ENCODE measurements around the gene AOPEP. TPM values are rescaled to one million over a fixed set of nuclear protein-coding genes. Genes with fewer than 3 reads are reported as not detected.

AOPEP gene
- total and polyA plus RNA-seq, 2 of the 13 experiments (the other 11 are each of a cell fraction or from before 2014, with no cell fraction given) = 22.2 to 41.6 TPM

DNA sequence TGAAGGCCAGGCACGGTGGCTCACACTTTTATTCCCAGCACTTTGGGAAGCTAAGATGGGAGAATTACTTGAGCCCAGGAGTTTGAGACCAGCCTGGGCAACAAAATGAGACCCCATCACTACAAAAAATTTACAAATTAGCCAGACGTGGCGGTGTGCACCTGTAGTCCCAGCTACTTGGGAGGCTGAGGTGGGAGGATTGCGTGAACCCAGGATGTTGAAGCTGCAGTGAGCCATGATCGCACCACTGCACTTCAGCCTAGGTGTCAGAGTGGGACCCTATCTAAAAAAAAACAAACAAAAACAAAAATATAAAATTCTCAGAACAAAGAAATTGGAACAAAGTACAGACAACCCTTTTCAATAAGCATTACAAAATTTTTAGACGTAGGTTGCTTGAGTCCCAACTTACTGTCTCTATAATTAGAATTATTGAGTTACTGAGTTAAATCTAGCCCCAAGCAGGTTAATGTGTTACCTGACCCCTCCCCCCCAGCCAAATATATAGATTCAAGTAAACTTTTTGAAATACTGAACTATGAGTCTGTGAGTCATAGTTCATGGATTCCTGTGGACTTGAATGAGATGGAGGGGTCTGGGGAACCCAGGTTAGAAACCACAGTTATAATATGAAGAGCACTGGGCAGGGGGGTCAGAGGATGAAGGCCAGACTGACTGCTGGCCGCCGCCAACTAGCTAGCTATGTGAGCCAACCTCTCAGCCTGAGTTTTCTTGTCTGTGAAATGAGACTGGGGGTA, 173.1 kb downstream of the AOPEP start (continued):
- TF ChIP-seq, protein P1, sequence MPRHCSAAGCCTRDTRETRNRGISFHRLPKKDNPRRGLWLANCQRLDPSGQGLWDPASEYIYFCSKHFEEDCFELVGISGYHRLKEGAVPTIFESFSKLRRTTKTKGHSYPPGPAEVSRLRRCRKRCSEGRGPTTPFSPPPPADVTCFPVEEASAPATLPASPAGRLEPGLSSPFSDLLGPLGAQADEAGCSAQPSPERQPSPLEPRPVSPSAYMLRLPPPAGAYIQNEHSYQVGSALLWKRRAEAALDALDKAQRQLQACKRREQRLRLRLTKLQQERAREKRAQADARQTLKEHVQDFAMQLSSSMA (CRISPR knock-in tag; IDR thresholded peaks at IDR 0.05) = no peak
- TF ChIP-seq, protein P2, sequence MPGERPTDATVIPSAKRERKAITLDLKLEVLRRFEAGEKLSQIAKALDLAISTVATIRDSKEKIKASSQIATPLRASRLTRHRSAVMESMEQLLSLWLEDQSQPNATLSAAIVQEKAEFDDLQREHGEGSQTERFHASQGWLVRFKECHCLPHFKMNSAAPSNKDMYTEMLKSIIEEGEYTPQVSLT (CRISPR knock-in tag; IDR thresholded peaks at IDR 0.05; ENCODE audit: borderline replicate concordance, low read depth) = no peak
- TF ChIP-seq KDM1A (CRISPR knock-in tag; IDR thresholded peaks at IDR 0.05) = peak; percentile 77; the same call in 1 of the 2 replicates
- no peak for TF ChIP-seq ZNF891 (CRISPR knock-in tag; IDR thresholded peaks at IDR 0.05)
- TF ChIP-seq ATM (IDR thresholded peaks at IDR 0.05; ENCODE audit: borderline replicate concordance) = no peak
- no peak for TF ChIP-seq SP4 (CRISPR knock-in tag; IDR thresholded peaks at IDR 0.05)
- no peak for TF ChIP-seq PCBP2 (optimal IDR thresholded peaks at IDR 0.05; ENCODE audit: low read depth, low read length, poor library complexity, severe bottlenecking)
- TF ChIP-seq, protein P3, sequence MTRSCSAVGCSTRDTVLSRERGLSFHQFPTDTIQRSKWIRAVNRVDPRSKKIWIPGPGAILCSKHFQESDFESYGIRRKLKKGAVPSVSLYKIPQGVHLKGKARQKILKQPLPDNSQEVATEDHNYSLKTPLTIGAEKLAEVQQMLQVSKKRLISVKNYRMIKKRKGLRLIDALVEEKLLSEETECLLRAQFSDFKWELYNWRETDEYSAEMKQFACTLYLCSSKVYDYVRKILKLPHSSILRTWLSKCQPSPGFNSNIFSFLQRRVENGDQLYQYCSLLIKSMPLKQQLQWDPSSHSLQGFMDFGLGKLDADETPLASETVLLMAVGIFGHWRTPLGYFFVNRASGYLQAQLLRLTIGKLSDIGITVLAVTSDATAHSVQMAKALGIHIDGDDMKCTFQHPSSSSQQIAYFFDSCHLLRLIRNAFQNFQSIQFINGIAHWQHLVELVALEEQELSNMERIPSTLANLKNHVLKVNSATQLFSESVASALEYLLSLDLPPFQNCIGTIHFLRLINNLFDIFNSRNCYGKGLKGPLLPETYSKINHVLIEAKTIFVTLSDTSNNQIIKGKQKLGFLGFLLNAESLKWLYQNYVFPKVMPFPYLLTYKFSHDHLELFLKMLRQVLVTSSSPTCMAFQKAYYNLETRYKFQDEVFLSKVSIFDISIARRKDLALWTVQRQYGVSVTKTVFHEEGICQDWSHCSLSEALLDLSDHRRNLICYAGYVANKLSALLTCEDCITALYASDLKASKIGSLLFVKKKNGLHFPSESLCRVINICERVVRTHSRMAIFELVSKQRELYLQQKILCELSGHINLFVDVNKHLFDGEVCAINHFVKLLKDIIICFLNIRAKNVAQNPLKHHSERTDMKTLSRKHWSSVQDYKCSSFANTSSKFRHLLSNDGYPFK (CRISPR knock-in tag; IDR thresholded peaks at IDR 0.05; ENCODE audit: borderline replicate concordance) = no peak
- TF ChIP-seq ZNF562 (CRISPR knock-in tag; IDR thresholded peaks at IDR 0.05; ENCODE audit: borderline replicate concordance) = no peak
- no peak for TF ChIP-seq ATAD3A (CRISPR knock-in tag; IDR thresholded peaks at IDR 0.05)
- no peak for TF ChIP-seq ZNF24 (IDR thresholded peaks at IDR 0.05)
- TF ChIP-seq MYC (CRISPR knock-in tag; IDR thresholded peaks at IDR 0.05; ENCODE audit: borderline replicate concordance) = no peak
- TF ChIP-seq ZNF510 (CRISPR knock-in tag; IDR thresholded peaks at IDR 0.05; ENCODE audit: low read depth) = no peak
- TF ChIP-seq ZNF138 (CRISPR knock-in tag; IDR thresholded peaks at IDR 0.05; ENCODE audit: low read depth) = no peak
- TF ChIP-seq ZBTB7A (CRISPR knock-in tag; IDR thresholded peaks at IDR 0.05) = no peak; the same call in 1 of the 2 replicates
- 0 out of 2 replicates have a peak, but pooled peaks have one; percentile 34 for TF ChIP-seq TP53 (CRISPR knock-in tag; conservative IDR thresholded peaks at IDR 0.05)
- TF ChIP-seq, protein P4, sequence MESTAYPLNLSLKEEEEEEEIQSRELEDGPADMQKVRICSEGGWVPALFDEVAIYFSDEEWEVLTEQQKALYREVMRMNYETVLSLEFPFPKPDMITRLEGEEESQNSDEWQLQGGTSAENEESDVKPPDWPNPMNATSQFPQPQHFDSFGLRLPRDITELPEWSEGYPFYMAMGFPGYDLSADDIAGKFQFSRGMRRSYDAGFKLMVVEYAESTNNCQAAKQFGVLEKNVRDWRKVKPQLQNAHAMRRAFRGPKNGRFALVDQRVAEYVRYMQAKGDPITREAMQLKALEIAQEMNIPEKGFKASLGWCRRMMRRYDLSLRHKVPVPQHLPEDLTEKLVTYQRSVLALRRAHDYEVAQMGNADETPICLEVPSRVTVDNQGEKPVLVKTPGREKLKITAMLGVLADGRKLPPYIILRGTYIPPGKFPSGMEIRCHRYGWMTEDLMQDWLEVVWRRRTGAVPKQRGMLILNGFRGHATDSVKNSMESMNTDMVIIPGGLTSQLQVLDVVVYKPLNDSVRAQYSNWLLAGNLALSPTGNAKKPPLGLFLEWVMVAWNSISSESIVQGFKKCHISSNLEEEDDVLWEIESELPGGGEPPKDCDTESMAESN (CRISPR knock-in tag; conservative IDR thresholded peaks at IDR 0.05) = no peak
- TF ChIP-seq, protein P5, sequence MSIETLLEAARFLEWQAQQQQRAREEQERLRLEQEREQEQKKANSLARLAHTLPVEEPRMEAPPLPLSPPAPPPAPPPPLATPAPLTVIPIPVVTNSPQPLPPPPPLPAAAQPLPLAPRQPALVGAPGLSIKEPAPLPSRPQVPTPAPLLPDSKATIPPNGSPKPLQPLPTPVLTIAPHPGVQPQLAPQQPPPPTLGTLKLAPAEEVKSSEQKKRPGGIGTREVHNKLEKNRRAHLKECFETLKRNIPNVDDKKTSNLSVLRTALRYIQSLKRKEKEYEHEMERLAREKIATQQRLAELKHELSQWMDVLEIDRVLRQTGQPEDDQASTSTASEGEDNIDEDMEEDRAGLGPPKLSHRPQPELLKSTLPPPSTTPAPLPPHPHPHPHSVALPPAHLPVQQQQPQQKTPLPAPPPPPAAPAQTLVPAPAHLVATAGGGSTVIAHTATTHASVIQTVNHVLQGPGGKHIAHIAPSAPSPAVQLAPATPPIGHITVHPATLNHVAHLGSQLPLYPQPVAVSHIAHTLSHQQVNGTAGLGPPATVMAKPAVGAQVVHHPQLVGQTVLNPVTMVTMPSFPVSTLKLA (IDR thresholded peaks at IDR 0.05) = no peak
- no peak for TF ChIP-seq ZNF17 (CRISPR knock-in tag; IDR thresholded peaks at IDR 0.05)
- TF ChIP-seq JDP2 (CRISPR knock-in tag; IDR thresholded peaks at IDR 0.05; ENCODE audit: borderline replicate concordance) = no peak
